PC-3 (cell line): ENCODE data around the gene GRIP2.

ENCODE experiments used
- CTCF ChIP-seq: fragments of 300-600 bp; sonication (generic); conservative IDR thresholded peaks from 2 replicates; pipeline ENCODE4 v1.5.1; 2017; ENCODE audit warnings: antibody characterized with exemption, low read depth, mild to moderate bottlenecking, low read length
- EZH2 ChIP-seq: fragments of 300-600 bp; sonication (generic); IDR thresholded peaks from one replicate; pipeline ENCODE4 v1.6.1; 2017; ENCODE audit warnings: antibody characterized with exemption, mild to moderate bottlenecking, low read length; ENCODE audit not compliant: unreplicated experiment
- EZH2phosphoT487 ChIP-seq: fragments of 300-600 bp; sonication (generic); IDR thresholded peaks from 2 replicates; pipeline ENCODE4 v1.6.1; 2018; ENCODE audit warnings: mild to moderate bottlenecking, antibody characterized with exemption, low read length, borderline replicate concordance

- TF ChIP-seq CTCF = no peak
- TF ChIP-seq EZH2 = no peak
- no peak for TF ChIP-seq EZH2phosphoT487
Measured at GRCh38 chr3:14574183-14574582, 34.0 kb upstream of the GRIP2 start.
